SK-N-SH treated with all-trans-retinoic acid at 6 μM for 48 hours (cell line): ENCODE measurements around the gene ANK3.

ENCODE experiments used
- ATAC-seq: fragments of 200-7000 bp; cut with Tn5 transposase; 3 replicates; pipeline ENCODE4 v1.9.1; 2020; ENCODE audit warnings: mild to moderate bottlenecking, moderate library complexity
- ARNTL ChIP-seq: fragments of 450-650 bp; formaldehyde crosslinking; IDR thresholded peaks from 2 replicates; pipeline ENCODE4 v1.5.0; 2020; ENCODE audit warnings: low read depth, mild to moderate bottlenecking, moderate library complexity, borderline replicate concordance
- BACH2 ChIP-seq: fragments of 250-450 bp; sonication (Bioruptor Pico); IDR thresholded peaks from 2 replicates; pipeline ENCODE4 v1.9.0; 2021; ENCODE audit warnings: mild to moderate bottlenecking, borderline replicate concordance
- CSDC2 ChIP-seq: fragments of 250-450 bp; sonication (Bioruptor Pico); IDR thresholded peaks from 2 replicates; pipeline ENCODE4 v1.5.0; 2020; ENCODE audit warnings: mild to moderate bottlenecking, moderate library complexity
- ESRRG ChIP-seq: fragments of 250-450 bp; sonication (Bioruptor Pico); IDR thresholded peaks from 2 replicates; pipeline ENCODE4 v1.6.1; 2021; ENCODE audit warnings: mild to moderate bottlenecking
- ISL1 ChIP-seq: fragments of 250-450 bp; sonication (Bioruptor Pico); IDR thresholded peaks from 2 replicates; pipeline ENCODE4 v2.1.2; 2022; ENCODE audit warnings: mild to moderate bottlenecking, moderate library complexity
- OSR1 ChIP-seq: fragments of 250-450 bp; sonication (Bioruptor Pico); IDR thresholded peaks from 2 replicates; pipeline ENCODE4 v1.8.0; 2022; ENCODE audit warnings: moderate library complexity, mild to moderate bottlenecking, inconsistent platforms
- PPARA ChIP-seq: fragments of 250-450 bp; sonication (Bioruptor Pico); IDR thresholded peaks from 2 replicates; pipeline ENCODE4 v1.5.0; 2020; ENCODE audit warnings: mild to moderate bottlenecking, borderline replicate concordance
- RARB ChIP-seq: fragments of 250-450 bp; sonication (Bioruptor Pico); IDR thresholded peaks from 2 replicates; pipeline ENCODE4 v1.8.0; 2021; ENCODE audit warnings: mild to moderate bottlenecking, moderate library complexity
- TCF4 ChIP-seq: fragments of 250-450 bp; sonication (Bioruptor Pico); IDR thresholded peaks from 2 replicates; pipeline ENCODE4 v1.8.0; 2021; ENCODE audit warnings: mild to moderate bottlenecking, moderate library complexity, borderline replicate concordance
- TOX ChIP-seq: fragments of 250-450 bp; sonication (Bioruptor Pico); IDR thresholded peaks from 2 replicates; pipeline ENCODE4 v1.8.0; 2021; ENCODE audit warnings: mild to moderate bottlenecking, moderate library complexity, borderline replicate concordance
- ZC3H10 ChIP-seq: fragments of 250-450 bp; sonication (Bioruptor Pico); IDR thresholded peaks from 2 replicates; pipeline ENCODE4 v1.5.1; 2021; ENCODE audit warnings: mild to moderate bottlenecking, moderate library complexity
- ZFP3 ChIP-seq: fragments of 250-450 bp; sonication (Bioruptor Pico); IDR thresholded peaks from 2 replicates; pipeline ENCODE4 v1.5.0; 2020; ENCODE audit warnings: mild to moderate bottlenecking, moderate library complexity
- ZNF565 ChIP-seq: fragments of 450-650 bp; formaldehyde crosslinking; conservative IDR thresholded peaks from 2 replicates; pipeline ENCODE4 v1.5.0; 2020; ENCODE audit warnings: low read depth, mild to moderate bottlenecking, moderate library complexity
- ZNF70 ChIP-seq: fragments of 450-650 bp; formaldehyde crosslinking; IDR thresholded peaks from 2 replicates; pipeline ENCODE4 v1.5.0; 2020; ENCODE audit warnings: mild to moderate bottlenecking, moderate library complexity
- TF ChIP-seq, protein P1 (sequence below): fragments of 250-450 bp; sonication (Bioruptor Pico); IDR thresholded peaks from 2 replicates; pipeline ENCODE4 v1.5.1; 2021; ENCODE audit warnings: mild to moderate bottlenecking, moderate library complexity
- TF ChIP-seq, protein P2 (sequence below): fragments of 250-450 bp; sonication (Bioruptor Pico); IDR thresholded peaks from 2 replicates; pipeline ENCODE4 v1.5.0; 2020; ENCODE audit warnings: mild to moderate bottlenecking, moderate library complexity
- TF ChIP-seq, protein P3 (sequence below): fragments of 250-450 bp; sonication (Bioruptor Pico); IDR thresholded peaks from 2 replicates; pipeline ENCODE4 v1.8.0; 2020; ENCODE audit warnings: mild to moderate bottlenecking, moderate library complexity, borderline replicate concordance
- TF ChIP-seq, protein P4 (sequence below): fragments of 250-450 bp; sonication (Bioruptor Pico); IDR thresholded peaks from 2 replicates; pipeline ENCODE4 v1.8.0; 2021; ENCODE audit warnings: low read depth, mild to moderate bottlenecking, moderate library complexity, borderline replicate concordance

The ANK3 gene

DNA sequence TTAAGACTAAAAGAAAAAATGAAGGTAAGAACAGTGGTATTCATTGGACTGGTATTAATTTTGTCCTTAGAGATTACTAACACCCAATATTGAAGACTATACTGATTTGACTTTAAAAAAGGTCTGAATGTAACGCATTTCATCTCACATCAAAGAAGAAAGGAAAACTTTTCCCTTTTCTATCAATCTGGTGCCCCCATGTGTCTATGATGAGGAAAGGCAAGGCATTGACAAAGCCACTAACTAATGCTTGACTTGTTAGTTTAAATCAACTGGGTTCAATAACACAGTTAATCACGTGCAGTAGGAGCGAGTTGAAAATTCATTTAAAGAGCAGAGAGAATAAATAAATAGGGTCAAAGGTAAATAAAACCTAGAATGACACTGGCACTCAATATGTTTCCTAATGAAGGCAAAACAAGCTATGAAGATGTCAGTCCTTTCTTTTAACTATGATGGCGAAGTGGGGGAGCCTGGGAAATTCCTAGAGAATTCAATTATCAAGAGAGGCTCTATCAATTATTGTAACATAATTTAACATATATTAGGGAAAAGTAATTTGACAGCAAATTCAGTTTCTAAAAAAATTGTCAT is 180.9 kb downstream of the ANK3 start (continued):
- TF ChIP-seq, protein P1, sequence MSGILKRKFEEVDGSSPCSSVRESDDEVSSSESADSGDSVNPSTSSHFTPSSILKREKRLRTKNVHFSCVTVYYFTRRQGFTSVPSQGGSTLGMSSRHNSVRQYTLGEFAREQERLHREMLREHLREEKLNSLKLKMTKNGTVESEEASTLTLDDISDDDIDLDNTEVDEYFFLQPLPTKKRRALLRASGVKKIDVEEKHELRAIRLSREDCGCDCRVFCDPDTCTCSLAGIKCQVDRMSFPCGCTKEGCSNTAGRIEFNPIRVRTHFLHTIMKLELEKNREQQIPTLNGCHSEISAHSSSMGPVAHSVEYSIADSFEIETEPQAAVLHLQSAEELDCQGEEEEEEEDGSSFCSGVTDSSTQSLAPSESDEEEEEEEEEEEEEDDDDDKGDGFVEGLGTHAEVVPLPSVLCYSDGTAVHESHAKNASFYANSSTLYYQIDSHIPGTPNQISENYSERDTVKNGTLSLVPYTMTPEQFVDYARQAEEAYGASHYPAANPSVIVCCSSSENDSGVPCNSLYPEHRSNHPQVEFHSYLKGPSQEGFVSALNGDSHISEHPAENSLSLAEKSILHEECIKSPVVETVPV (CRISPR knock-in tag): no peak

DNA sequence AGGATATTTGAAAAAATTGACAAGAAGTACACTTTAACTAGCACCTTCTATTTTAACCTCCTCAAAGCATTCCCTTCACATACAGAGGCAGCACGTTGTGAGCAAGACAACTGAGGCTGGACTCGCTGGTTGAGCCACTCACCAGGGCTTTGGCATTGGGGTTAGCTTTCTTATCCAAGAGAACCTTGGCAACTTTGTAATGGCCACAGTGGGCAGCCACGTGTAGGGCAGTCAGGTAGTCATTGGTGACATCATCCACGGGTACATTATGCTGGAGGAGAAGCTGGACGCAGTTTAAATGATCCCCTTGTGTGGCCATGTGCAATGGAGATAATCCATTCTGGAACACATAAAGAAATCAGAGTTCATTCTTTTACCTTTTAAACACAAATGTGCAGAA is 181.8 kb downstream of the ANK3 start:
- TF ChIP-seq, protein P2, sequence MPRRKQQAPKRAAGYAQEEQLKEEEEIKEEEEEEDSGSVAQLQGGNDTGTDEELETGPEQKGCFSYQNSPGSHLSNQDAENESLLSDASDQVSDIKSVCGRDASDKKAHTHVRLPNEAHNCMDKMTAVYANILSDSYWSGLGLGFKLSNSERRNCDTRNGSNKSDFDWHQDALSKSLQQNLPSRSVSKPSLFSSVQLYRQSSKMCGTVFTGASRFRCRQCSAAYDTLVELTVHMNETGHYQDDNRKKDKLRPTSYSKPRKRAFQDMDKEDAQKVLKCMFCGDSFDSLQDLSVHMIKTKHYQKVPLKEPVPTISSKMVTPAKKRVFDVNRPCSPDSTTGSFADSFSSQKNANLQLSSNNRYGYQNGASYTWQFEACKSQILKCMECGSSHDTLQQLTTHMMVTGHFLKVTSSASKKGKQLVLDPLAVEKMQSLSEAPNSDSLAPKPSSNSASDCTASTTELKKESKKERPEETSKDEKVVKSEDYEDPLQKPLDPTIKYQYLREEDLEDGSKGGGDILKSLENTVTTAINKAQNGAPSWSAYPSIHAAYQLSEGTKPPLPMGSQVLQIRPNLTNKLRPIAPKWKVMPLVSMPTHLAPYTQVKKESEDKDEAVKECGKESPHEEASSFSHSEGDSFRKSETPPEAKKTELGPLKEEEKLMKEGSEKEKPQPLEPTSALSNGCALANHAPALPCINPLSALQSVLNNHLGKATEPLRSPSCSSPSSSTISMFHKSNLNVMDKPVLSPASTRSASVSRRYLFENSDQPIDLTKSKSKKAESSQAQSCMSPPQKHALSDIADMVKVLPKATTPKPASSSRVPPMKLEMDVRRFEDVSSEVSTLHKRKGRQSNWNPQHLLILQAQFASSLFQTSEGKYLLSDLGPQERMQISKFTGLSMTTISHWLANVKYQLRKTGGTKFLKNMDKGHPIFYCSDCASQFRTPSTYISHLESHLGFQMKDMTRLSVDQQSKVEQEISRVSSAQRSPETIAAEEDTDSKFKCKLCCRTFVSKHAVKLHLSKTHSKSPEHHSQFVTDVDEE: no peak
- TF ChIP-seq ZFP3 (no peak), ZNF70 (CRISPR knock-in tag) (no peak), ZNF565 (CRISPR knock-in tag) (no peak), ZC3H10 (no peak), ISL1 (no peak), ARNTL (no peak), TCF4 (no peak), TOX (no peak), BACH2 (CRISPR knock-in tag) (no peak), OSR1 (CRISPR knock-in tag) (no peak), RARB (CRISPR knock-in tag) (no peak), CSDC2 (CRISPR knock-in tag) (no peak)
- TF ChIP-seq, protein P1 (CRISPR knock-in tag): no peak
- TF ChIP-seq, protein P3, sequence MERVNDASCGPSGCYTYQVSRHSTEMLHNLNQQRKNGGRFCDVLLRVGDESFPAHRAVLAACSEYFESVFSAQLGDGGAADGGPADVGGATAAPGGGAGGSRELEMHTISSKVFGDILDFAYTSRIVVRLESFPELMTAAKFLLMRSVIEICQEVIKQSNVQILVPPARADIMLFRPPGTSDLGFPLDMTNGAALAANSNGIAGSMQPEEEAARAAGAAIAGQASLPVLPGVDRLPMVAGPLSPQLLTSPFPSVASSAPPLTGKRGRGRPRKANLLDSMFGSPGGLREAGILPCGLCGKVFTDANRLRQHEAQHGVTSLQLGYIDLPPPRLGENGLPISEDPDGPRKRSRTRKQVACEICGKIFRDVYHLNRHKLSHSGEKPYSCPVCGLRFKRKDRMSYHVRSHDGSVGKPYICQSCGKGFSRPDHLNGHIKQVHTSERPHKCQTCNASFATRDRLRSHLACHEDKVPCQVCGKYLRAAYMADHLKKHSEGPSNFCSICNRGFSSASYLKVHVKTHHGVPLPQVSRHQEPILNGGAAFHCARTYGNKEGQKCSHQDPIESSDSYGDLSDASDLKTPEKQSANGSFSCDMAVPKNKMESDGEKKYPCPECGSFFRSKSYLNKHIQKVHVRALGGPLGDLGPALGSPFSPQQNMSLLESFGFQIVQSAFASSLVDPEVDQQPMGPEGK (CRISPR knock-in tag): no peak
- TF ChIP-seq, protein P4, sequence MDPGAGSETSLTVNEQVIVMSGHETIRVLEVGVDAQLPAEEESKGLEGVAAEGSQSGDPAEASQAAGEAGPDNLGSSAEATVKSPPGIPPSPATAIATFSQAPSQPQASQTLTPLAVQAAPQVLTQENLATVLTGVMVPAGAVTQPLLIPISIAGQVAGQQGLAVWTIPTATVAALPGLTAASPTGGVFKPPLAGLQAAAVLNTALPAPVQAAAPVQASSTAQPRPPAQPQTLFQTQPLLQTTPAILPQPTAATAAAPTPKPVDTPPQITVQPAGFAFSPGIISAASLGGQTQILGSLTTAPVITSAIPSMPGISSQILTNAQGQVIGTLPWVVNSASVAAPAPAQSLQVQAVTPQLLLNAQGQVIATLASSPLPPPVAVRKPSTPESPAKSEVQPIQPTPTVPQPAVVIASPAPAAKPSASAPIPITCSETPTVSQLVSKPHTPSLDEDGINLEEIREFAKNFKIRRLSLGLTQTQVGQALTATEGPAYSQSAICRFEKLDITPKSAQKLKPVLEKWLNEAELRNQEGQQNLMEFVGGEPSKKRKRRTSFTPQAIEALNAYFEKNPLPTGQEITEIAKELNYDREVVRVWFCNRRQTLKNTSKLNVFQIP (CRISPR knock-in tag): no peak
- ATAC-seq: no peak

DNA sequence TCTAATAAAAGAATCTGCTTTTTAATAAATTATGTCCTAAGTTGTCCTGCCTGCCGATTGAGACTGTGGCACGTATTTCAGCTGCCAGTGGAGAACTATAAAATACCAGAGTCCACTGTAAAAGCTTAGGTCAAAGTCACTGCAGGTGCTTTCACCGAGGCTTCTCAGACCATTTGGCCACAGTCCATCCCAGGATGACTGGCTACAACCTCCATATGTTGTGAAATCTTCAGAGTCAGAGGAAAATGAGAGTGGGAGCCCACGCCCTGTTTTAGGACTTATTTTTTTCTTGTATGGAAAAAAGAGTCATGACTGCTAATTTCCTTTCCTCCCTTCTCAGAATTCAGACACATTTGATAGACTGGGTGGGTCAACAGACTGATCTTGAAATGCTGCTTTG is 182.9 kb downstream of the ANK3 start:
- ATAC-seq: no peak
- TF ChIP-seq, protein P2: no peak
- TF ChIP-seq TCF4 (no peak), ZNF70 (CRISPR knock-in tag) (no peak), RARB (CRISPR knock-in tag) (no peak), PPARA (no peak), ARNTL (no peak), ZNF565 (CRISPR knock-in tag) (no peak), CSDC2 (CRISPR knock-in tag) (no peak), BACH2 (CRISPR knock-in tag) (no peak), ISL1 (no peak), ESRRG (CRISPR knock-in tag) (no peak)
- TF ChIP-seq, protein P4 (CRISPR knock-in tag): no peak
- TF ChIP-seq, protein P1 (CRISPR knock-in tag): no peak
- TF ChIP-seq, all 23 proteins: peak for 0
